GM21786 (cell line): ENCODE data around the gene ABL2.
"Not testable (repeated sequence)": the region's sequence is repeated elsewhere in the genome, so short reads cannot be mapped to it uniquely, and the experiment has no call there.

Experiments used
- ATAC-seq: cut with Tn5 transposase; IDR thresholded peaks from one replicate; pipeline ENCODE4 v1.9.1; 2021; ENCODE audit not compliant: unreplicated experiment

ABL2 gene

GRCh38 chr1:179170468-179170770 lies 59.1 kb downstream of the ABL2 start:
- not testable (repeated sequence) for ATAC-seq

DNA sequence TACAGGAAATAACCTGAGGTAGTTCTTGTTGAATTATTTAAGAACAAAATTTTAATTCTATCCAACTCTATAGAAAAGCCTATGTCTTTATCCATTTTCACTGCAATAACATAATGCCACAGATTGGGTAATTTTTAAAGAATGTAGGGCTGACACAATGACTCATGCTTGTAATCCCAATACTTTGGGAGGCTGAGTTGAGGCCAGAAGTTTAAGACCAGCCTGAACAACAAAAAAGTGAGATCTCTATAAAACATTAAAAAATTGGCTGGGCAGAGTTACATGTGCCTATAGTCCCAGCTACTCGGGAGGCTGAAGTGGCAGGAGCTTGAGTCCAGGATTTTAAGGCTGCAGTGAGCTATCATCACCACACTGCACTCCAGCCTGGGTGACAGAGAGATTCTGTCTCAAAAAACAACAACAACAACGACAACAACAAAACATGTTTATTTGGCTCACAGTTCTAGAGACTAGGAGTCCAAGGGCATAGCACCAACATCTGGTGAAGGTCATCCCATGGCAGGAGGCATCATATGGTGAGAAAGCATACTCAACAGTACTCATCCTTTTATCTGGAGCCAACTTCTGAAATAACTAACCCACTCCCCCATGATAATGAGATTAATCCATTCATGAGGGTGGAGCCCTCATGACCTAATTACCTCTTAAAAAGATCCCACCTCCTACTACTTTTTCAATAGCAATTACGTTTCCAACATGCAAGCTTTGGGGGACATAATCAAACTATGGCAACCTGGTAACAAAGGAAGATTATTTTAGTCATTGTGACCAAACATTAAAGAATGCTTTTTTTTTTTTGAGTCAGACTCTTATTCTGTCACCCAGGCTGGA lies 59.6 kb downstream of the ABL2 start:
- no peak for ATAC-seq

- no peak for ATAC-seq
These were observed 60.9 kb downstream of the ABL2 start for GRCh38 chr1:179168536-179168935.

DNA sequence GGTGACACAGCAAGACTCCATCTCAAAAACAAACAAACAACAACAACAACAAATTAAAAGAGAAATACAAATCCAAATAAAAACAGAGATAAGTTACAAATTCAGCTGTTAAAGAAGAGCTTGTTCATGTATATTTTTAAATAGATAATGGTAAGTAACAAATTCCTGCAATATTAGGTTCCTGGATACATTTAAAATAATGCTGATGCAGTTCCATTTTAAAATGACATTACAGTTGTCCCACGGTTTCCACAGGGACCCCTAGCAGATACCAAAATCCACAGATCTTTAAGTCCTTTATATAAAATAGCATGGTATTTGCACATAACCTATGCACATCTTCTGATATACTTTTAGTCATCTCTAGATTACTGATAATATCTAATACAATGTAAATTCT lies 61.5 kb downstream of the ABL2 start:
- ATAC-seq = no peak

GRCh38 chr1:179167418-179167777 lies 62.1 kb downstream of the ABL2 start:
- ATAC-seq = no peak

DNA sequence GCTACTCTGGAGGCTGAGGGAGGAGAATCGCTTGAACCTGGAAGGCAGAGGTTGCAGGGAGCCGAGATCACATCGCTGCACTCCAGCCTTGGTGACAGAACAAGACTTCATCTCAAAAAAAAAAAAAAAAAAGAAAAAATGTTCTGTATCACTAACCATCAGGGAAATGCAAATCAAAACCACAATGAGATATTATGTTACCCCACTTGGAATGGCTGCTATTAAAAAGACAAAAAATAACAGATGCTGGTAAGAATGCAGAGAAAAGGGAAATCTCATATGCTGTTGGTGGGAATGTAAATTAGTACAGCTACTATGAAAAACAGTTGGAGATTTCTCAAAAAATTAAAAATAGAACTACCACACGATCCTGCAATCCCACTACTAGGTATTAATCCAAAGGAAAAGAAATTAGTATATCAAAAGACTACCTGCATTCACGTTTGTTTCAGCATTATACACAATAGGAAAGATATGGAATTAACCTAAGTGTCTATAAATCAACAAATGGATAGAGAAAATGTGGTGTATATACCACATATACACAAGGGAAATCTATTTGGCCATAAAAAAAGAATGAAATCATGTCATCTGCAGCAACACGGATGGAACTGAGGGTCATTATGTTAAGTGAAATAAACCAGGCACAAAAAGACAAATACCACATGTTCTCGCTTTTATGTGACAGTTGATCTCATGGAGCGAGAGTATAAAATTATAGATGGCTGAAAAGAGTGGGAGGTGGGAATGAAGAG lies 62.6 kb downstream of the ABL2 start:
- ATAC-seq = no peak

DNA sequence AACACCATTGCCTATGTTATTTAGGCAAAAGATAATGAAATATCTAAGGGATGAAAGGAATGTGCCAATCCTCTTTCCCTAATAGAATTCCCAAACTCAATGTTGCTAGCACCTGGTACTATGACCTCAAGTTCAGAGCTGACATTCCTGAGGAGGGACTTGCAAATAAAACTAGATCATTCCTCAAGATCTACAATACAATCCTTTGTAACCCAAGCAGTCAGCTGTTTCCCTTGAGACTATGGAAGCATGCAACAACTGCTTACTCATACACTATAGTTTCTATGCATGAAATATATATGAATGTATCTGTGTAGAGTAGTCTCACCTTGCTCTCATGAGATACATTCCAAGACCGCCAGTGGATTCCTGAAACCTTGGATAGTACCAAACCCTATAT lies 65.0 kb downstream of the ABL2 start:
- ATAC-seq = no peak

- ATAC-seq = no peak
These were observed 72.8 kb downstream of the ABL2 start for GRCh38 chr1:179156708-179157107.

- no peak for ATAC-seq
These were observed 73.5 kb downstream of the ABL2 start for GRCh38 chr1:179156026-179156425.

DNA sequence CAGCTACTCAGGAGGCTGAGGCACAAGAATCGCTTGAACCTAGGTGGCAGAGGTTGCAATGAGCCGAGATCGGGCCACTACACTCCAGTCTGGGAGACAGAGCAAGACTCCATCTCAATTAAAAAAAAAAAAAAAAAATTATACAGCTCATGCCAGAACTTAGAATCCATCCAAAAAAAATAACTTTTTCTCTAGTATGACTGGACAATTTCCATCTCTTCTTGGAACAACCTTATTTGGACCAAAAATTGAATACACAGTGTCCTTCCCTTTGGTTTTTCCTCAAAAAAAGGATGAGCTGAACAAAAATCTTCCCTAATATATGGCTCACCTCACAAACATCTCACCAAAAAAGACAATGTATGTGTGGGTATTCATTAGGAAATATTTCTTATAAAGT lies 73.9 kb downstream of the ABL2 start:
- ATAC-seq = no peak

- no peak for ATAC-seq
These were observed 75.0 kb downstream of the ABL2 start for GRCh38 chr1:179154437-179154836.

DNA sequence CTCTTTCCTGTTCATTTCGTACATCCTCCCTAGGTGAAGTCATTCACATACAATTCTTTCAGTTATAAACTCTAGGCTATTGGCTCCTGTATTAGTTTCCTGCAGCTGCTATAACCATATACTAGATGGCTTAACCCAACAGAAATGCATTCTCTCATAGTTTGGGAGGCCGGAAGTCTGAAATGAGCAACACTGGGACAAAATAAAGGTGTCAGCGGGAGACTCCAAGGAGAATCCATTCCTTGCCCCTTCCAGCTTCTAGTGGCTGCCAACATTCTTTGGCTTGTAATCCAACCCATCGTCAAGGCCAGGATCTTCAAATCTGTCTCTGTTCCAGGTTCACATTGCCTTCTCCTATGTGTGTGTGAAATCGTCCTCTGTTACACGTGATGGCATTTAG lies 76.3 kb downstream of the ABL2 start:
- no peak for ATAC-seq

DNA sequence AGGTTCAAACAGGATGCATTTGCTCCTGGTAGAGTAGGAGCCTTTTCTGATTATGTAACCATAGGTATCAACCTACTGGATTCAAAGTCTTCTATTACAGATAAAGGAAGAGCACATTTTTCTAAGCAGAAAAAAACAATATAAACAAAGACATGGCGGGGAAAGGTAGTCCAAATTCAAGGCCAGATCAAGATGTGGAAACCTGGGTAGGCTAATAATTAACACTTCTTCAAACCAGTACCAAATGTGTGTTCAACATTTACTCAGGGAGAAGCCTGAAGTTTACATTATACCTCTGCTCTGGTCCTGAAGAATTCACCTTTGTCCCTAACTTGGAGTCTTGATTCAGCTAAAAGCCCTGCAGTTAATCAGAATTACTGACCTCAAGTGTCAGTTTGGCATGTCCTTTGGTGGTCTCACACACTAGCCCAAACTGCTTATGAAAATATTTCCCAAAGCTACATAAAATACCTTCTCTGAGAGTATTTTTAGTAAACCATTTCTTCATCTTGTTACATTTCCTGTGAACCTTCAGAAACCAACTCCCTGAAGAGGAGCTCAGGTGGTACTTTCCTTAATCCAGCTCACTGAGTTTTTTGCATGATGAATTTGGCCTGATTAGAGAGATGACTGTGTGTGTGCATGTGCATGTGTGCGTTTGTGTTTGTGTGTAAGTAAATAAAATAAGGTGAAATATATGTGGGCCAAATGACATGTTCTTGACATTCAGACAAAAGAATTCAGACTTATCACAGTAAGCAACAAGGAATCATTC lies 77.4 kb downstream of the ABL2 start:
- ATAC-seq = no peak

DNA sequence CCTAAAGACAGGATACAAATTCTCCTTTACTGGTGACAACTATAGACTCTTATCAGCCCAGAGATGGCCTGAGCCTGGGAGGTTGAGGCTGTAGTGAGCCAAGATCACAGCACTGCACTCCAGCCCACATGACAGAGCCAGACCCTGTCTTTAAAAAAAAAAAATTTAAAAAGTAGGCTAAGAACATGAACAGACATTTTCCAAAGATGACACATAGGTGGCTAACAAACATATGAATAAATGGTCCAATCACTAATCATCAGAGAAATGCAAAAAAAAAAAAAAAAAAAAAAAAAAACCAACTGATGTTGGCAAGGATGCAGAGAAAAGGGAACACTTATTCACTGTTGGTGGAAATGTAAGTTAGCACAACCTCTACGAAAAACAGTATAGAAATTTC lies 82.6 kb downstream of the ABL2 start:
- ATAC-seq = no peak

- ATAC-seq = no peak
These were observed 83.0 kb downstream of the ABL2 start for GRCh38 chr1:179146476-179146875.

- no peak for ATAC-seq
These were observed 84.0 kb downstream of the ABL2 start for GRCh38 chr1:179145521-179145920.

- no peak for ATAC-seq
These were observed 84.9 kb downstream of the ABL2 start for GRCh38 chr1:179144626-179145025.

DNA sequence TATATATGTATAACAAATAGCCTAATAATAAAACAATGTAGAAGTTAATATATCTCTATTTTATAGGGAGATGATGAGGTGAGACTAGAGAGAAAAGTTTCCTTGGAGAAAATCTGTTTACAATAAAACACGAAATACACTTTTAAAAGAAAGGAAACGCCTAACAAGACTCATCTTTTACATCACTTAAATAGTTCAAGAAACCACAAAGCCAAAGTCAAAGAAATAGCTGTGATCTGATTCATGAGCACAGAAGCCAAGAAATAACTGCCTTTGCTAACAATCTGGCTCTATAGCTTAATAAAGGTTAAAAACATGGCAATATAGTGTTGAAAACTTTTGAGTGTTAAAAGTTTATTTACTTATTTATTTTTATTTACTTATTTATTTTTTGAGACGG lies 86.2 kb downstream of the ABL2 start:
- no peak for ATAC-seq

- no peak for ATAC-seq
These were observed 86.6 kb downstream of the ABL2 start for GRCh38 chr1:179142889-179143299.

- ATAC-seq = no peak
These were observed 87.8 kb downstream of the ABL2 start for GRCh38 chr1:179141592-179142251.

DNA sequence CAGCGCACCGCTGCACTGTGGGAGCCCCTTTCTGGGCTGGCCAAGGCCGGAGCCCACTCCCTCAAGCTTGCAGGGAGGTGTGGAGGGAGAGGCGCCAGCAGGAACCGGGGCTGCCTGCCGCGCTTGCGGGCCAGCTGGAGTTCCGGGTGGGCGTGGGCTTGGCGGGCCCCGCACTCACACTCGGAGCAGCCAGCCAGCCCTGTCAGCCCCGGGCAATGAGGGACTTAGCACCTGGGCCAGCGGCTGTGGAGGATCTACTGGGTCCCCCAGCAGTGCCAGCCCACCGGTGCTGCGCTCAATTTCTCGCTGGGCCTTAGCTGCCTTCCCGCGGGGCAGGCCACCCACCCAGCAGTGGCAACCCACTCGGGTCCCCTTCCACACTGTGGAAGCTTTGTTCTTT lies 90.7 kb downstream of the ABL2 start:
- not testable (repeated sequence) for ATAC-seq
